ENCODE measurements around the gene SRRM2. TPM values are rescaled to one million over a fixed set of nuclear protein-coding genes. Genes with fewer than 3 reads are reported as not detected.

SRRM2 gene
- total RNA-seq, 4 donors from 2014 or later: 545 to 3,500 (median 1,361) TPM

DNA sequence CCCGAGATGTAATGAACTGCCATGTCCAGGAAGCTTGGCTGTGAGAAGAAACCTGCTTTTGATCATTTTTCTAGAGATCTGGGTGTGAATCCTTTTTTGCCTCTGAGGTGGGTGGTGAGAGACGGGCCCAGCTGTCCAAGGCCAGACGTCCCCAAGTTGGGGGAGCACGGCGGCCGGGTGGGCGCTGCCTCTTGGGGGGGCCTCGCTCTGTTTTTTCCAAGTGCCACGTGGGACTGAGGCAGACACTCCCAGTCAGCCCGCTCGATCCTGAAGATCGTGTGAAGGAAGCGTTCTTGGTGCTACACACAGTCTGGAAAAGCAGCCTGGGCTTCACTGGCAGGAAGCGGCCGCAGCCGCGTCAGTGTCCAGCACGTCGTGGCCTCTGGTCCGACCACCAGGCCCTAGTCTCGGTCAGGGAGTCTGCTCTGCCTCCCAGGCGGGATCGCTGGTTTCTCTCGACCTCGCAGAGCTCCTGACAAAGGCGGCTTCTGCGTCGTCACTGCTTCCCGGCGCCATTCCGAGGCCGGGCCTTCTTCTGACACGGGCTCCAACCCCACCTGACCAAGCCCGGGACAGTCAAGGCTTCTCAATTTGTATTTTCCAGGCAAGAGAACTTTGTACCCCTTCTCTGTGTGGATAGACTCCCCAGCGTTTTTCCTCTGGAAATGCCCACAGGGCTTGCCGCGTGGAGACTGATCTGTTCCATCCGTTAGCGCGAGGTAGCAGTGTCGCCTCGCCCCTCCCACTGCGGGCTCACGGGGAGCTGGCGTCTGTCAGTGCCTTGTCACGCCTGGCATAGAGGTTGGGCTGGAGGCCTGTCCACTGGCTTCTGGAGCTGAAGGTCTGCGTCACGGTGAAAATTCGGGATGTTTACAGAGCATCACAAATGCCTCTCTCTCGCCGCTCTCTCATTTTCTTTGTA, 44.8 kb upstream of the SRRM2 start:
- WGBS, 2 donors (ENCODE audit: low coverage in 1 of 2): 79 to 94% methylated on average over 2 to 51 of the region's 51 CpGs
- intact Hi-C loops (cut with DNase I; ENCODE audit: low total_unique reads) (no loop called here), in situ Hi-C loops (cut with MboI; ENCODE audit: low pct_ligation_motif_present in 1 of 4, low pct_unique_long_range_greater_than_20kb in 1 of 4, low sequenced_read_pairs in 3 of 4) (no loop called here)
- no peak for DNase-seq
- TF ChIP-seq POLR2AphosphoS5 (IDR thresholded peaks at IDR 0.05) (no peak), EP300 (IDR thresholded peaks at IDR 0.05; ENCODE audit: low read depth) (no peak), POLR2A (IDR thresholded peaks at IDR 0.05) (no peak)
- TF ChIP-seq, protein P1, sequence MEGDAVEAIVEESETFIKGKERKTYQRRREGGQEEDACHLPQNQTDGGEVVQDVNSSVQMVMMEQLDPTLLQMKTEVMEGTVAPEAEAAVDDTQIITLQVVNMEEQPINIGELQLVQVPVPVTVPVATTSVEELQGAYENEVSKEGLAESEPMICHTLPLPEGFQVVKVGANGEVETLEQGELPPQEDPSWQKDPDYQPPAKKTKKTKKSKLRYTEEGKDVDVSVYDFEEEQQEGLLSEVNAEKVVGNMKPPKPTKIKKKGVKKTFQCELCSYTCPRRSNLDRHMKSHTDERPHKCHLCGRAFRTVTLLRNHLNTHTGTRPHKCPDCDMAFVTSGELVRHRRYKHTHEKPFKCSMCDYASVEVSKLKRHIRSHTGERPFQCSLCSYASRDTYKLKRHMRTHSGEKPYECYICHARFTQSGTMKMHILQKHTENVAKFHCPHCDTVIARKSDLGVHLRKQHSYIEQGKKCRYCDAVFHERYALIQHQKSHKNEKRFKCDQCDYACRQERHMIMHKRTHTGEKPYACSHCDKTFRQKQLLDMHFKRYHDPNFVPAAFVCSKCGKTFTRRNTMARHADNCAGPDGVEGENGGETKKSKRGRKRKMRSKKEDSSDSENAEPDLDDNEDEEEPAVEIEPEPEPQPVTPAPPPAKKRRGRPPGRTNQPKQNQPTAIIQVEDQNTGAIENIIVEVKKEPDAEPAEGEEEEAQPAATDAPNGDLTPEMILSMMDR (IDR thresholded peaks at IDR 0.05): no peak
- Histone ChIP-seq H3K4me1 (no peaks in the 10 kb centered on the region), H3K36me3 (peaks cover 0 to 25% (median 12%) of the 10 kb centered on the region in 4 donors), H3K4me3 (no peak overlapping the region), H3K27ac (no peak overlapping the region), H3K27me3 (no peaks in the 10 kb centered on the region), H3K9me3 (no peaks in the 10 kb centered on the region)

DNA sequence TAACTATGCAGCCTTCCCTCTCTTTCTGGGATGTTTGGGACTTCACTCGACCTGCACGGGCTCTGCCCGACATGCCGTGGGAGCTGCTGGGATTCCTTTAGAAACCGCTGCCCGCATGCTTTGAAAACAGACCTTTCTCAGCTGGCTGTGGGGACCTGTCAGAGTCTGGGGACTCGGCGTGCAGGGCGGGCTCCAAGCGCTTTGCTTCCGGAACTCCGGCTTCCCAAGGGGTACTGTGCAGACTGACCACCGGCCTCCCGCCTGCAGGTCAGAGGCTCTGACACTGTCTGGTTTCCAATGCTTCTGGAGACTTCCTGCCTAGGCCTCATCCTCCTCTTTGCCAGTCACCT, 44.2 kb upstream of the SRRM2 start:
- WGBS, 2 donors (ENCODE audit: low coverage in 1 of 2): 95% methylated on average over 4 to 14 of the region's 14 CpGs
- Histone ChIP-seq H3K27me3 (no peaks in the 10 kb centered on the region), H3K4me3 (no peak overlapping the region), H3K36me3 (peaks cover 0 to 21% (median 9%) of the 10 kb centered on the region in 4 donors), H3K27ac (no peak overlapping the region), H3K4me1 (no peaks in the 10 kb centered on the region), H3K9me3 (no peaks in the 10 kb centered on the region)
- in situ Hi-C loops (cut with MboI; ENCODE audit: low pct_ligation_motif_present in 1 of 4, low pct_unique_long_range_greater_than_20kb in 1 of 4, low sequenced_read_pairs in 3 of 4) (no loop called here), intact Hi-C loops (cut with DNase I; ENCODE audit: low total_unique reads) (no loop called here)
- TF ChIP-seq POLR2AphosphoS5 (IDR thresholded peaks at IDR 0.05): no peak
- TF ChIP-seq, protein P1 (IDR thresholded peaks at IDR 0.05): no peak
- TF ChIP-seq POLR2A (IDR thresholded peaks at IDR 0.05): no peak
- TF ChIP-seq EP300 (IDR thresholded peaks at IDR 0.05; ENCODE audit: low read depth): no peak
- no peak for DNase-seq

DNA sequence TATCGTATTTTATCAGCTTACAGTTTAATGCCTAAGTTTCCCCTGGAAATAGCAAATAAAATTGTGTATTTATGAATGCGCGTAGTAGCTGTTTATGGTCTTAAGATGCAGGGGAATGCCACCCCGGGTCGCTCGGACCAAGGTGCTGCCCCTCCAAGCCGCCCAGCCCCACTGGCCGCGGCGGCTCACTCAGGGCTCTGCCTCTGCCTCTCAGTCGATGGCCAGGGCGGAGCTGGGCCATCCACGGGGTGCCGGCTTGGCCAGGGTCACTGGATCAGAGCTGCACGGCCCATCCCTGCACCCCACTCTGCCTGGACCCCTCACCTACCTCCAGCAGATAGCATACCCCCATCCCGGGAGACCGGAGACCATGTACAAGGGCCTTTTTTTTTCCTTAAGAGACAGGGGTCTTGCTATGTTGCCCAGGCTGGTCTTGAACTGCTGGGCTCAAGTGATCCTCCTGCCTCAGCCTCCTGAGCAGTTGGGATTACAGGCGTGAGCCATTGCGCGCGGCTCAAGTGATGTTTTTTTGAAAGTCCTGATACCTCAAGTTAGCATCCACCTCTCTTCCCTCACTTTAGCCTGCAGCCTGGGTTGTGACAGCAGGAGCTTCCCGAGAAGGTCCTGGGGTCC, 43.4 kb upstream of the SRRM2 start:
- Histone ChIP-seq H3K36me3 (peaks cover 0 to 21% (median 9%) of the 10 kb centered on the region in 4 donors), H3K27ac (no peak overlapping the region), H3K27me3 (no peaks in the 10 kb centered on the region), H3K4me1 (no peaks in the 10 kb centered on the region), H3K9me3 (no peaks in the 10 kb centered on the region), H3K4me3 (no peak overlapping the region)
- intact Hi-C loops (cut with DNase I; ENCODE audit: low total_unique reads) (no loop called here), in situ Hi-C loops (cut with MboI; ENCODE audit: low pct_ligation_motif_present in 1 of 4, low pct_unique_long_range_greater_than_20kb in 1 of 4, low sequenced_read_pairs in 3 of 4) (no loop called here)
- TF ChIP-seq EP300 (IDR thresholded peaks at IDR 0.05; ENCODE audit: low read depth) (no peak), POLR2AphosphoS5 (IDR thresholded peaks at IDR 0.05) (no peak), POLR2A (IDR thresholded peaks at IDR 0.05) (no peak)
- TF ChIP-seq, protein P1 (IDR thresholded peaks at IDR 0.05): no peak
- DNase-seq: no peak
- 92 to 94% methylated on average over 6 to 22 of the region's 22 CpGs for WGBS, 2 donors (ENCODE audit: low coverage in 1 of 2)

DNA sequence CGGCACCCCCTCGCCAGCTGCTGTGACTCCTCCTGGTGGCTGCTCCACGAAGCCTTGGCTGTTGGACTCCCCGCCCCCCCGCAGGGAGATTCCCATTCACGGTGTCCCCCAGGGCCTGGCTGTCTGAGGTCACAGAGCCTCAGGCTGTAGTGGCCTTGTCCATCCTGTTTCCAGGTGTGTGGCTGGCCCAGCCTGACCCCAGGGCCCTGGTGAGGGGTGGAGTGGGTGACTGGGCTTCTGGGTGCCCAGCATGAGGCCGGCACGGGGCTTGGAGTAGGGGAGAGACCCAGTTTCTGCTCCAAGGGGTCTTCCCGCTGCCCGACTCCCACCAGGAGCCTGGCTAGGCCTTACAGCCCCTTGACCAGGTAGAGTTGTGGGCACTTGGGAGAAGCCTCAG, 42.9 kb upstream of the SRRM2 start:
- TF ChIP-seq EP300 (IDR thresholded peaks at IDR 0.05; ENCODE audit: low read depth): no peak
- TF ChIP-seq, protein P1 (IDR thresholded peaks at IDR 0.05): no peak
- TF ChIP-seq POLR2AphosphoS5 (IDR thresholded peaks at IDR 0.05): no peak
- TF ChIP-seq POLR2A (IDR thresholded peaks at IDR 0.05): no peak
- Histone ChIP-seq H3K4me1 (no peaks in the 10 kb centered on the region), H3K4me3 (no peak overlapping the region), H3K27ac (no peak overlapping the region), H3K27me3 (peaks cover 2% of the 10 kb centered on the region), H3K36me3 (peaks cover 0 to 21% (median 9%) of the 10 kb centered on the region in 4 donors), H3K9me3 (no peaks in the 10 kb centered on the region)
- 80 to 97% methylated on average over 2 to 9 of the region's 10 CpGs for WGBS, 2 donors (ENCODE audit: low coverage in 1 of 2)
- in situ Hi-C loops (cut with MboI; ENCODE audit: low pct_ligation_motif_present in 1 of 4, low pct_unique_long_range_greater_than_20kb in 1 of 4, low sequenced_read_pairs in 3 of 4): no loop called here
- intact Hi-C loops (cut with DNase I; ENCODE audit: low total_unique reads): no loop called here
- no peak for DNase-seq

All from transverse colon (tissue), 4 donors.